AG10803 (cell line): Measurements from ENCODE around the gene BACH2.

Experiments
- DNase-seq: peaks from one replicate; pipeline ENCODE4 v3.0.0; 2010; ENCODE audit warnings: low read depth
- H3K4me3 ChIP-seq: 2 replicates; pipeline ENCODE4 v1.5.1; 2011; ENCODE audit warnings: mild to moderate bottlenecking, low read length, control low read depth
- CTCF ChIP-seq: conservative IDR thresholded peaks from 2 replicates; pipeline ENCODE4 v1.5.1; 2011; ENCODE audit warnings: mild to moderate bottlenecking, low read length, control low read depth, inconsistent platforms

The BACH2 gene

GRCh38 chr6:90083891-90084290, 212.8 kb downstream of the BACH2 start:
- DNase-seq: no peak
- no peak overlapping the region for H3K4me3 ChIP-seq
- no peak for TF ChIP-seq CTCF

DNA sequence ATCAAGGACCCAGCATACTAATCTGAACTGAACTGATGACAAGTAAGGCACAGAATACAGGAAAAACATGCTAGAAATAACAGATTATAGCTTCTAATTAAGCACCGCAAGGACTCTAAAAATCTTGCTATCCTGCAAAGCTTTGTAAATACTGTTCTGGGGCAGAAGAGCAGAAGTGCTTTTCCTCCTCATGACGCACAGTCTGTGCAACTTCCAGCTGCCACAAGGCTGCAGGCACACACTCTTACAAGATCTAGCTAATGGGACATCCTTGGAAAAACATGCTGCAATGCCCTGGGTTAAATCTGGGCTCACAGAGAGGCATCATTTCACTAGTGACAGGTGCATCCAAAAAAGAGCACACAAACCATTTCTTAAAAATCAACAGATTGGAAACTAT, 213.8 kb downstream of the BACH2 start:
- H3K4me3 ChIP-seq: no peak overlapping the region
- DNase-seq: no peak
- no peak for TF ChIP-seq CTCF

DNA sequence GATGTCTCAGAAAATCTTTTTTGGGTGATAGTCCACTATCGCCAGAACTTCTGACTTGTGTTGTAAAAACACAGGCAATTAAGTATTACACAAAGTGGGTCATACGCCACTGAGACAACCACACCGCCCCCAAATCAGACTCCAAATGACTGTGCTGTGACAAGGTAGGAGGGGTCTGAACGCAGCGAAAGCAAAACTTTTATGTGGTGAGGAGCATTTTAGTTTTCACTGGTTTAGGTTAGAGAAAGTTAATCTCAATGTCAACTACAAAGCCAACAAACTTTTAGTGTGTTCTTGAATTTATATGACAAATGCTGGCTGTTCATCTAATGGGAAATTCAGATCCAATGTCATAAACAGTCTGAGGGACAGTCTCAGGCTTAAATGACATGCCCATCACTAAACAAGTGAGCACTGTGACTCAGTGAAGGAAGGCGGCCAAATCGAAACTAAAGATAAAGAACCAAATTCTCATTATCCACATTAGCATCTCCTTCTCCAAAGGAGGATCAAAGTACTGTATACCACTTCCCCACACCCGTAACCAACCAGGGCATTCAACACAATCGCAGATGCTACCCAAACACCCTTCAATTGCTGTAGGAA, 215.7 kb downstream of the BACH2 start:
- no peak for TF ChIP-seq CTCF
- DNase-seq: no peak
- no peak overlapping the region for H3K4me3 ChIP-seq

GRCh38 chr6:90079560-90080490, 216.8 kb downstream of the BACH2 start:
- no peak for TF ChIP-seq CTCF
- no peak overlapping the region for H3K4me3 ChIP-seq
- DNase-seq: no peak

DNA sequence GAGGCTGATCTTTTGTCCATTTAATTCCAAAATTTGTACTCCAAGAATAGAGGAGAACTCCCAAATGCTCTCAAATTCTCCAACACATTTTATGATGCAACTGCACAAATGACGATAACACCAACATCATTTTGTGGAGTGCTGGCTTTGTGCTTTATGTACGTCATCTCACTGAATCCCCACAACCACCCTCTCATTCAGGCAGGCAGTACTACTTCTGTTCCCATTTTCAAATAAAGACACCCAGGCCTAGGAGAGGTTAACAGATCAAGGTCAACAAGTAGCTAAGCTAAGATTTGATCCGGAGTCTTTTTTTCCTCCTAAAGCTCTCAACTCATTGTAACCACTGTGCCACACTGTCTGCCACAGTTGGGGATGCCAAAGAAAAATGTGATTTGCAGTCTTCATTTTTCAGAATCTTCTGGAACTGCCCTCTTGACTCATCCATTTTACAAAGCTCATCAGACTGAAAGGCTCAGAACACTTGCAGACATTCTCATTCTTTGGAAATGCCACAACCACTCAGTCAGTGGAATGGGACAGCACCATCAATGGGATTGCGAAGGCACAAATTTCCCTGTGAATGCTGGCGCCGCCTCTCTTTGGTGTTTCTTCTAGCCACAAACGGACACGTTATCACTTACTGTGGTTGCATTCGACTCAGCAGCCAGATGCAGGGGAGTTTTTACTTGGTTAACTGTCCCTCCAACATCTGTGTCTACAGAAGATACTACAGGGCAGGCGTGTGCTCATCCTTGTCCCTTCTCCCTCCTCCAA, 217.9 kb downstream of the BACH2 start:
- peak; percentile 5 for DNase-seq
- TF ChIP-seq CTCF: no peak

DNA sequence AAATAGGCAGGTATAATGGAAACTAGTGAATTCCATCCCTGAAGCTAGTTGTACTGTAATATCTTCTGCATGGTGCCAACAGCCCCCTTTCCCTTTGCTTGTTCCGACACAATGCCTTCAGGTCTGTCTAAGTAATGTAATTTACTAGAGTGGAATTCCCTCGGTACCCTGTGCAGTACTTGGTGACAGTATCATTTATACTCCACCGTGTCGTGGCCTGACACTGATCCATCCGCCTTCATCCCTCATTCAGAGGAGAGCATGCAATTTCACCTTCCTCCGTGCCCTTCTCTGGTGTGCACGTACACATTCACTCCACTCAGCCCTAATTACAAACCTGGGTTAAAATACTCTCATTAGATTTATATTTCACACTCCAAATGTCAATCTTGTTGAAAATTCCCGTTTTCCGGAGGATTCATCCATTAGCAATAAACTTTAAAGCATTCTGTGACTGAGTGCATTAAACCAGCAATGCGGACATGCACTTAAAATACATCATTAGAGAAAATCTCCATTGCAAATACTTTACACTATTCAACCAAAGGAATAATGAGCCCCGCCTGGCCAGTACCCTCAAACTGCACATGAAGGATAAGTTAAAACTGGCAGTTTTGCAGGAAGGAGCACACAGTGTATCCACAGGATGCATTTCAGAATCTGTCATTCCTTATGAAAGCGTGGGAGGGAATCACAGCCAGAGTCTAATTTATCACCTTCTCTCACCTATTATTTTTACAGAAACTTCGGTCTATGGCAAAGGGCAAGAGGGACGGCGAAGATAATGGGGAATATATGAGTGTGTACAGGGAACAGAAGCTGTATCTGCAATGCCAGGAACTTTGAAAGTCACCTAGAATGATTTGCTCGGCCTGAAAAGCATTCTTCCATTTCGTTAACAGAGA, 219.9 kb downstream of the BACH2 start:
- TF ChIP-seq CTCF: no peak
- H3K4me3 ChIP-seq: no peak overlapping the region

More for the DNA sequence above, 217.9 kb downstream of the BACH2 start:
- H3K4me3 ChIP-seq: no peak overlapping the region

More for the DNA sequence above, 219.9 kb downstream of the BACH2 start:
- no peak for DNase-seq
